HEK293 (cell line): ENCODE results near the gene FHIP1B.

Experiments used
- CTCF ChIA-PET: fragments of 350-600 bp; formaldehyde crosslinking; extraction: SDS; loops from one replicate; lab custom pipeline; 2021; ENCODE audit warnings: antibody characterized with exemption; lab: Yijun Ruan, JAX
- POLR2A ChIA-PET: fragments of 300-600 bp; formaldehyde crosslinking; extraction: SDS; loops from one replicate; lab custom pipeline; 2020; ENCODE audit warnings: antibody characterized with exemption, inconsistent platforms; lab: Yijun Ruan, JAX
- H3K27ac ChIP-seq: fragments of 200-500 bp; sonication (Bioruptor generic); 2 replicates; pipeline ENCODE4 v1.5.1; 2014; ENCODE audit warnings: low read depth, low read length, control low read depth, inconsistent platforms; ENCODE audit errors: extremely low read depth
- H3K36me3 ChIP-seq, 2 experiments: fragments of 200-500 bp in 1 of 2; sonication (Bioruptor generic) in 1 of 2; 1 replicate in 1 of 2; 2 replicates in 1 of 2; pipeline ENCODE4 v1.5.1; 2014 to 2017; ENCODE audit warnings: inconsistent platforms in 2 of 2, low read length in 2 of 2; ENCODE audit not compliant: control insufficient read depth in 2 of 2, insufficient read depth in 1 of 2
- H3K4me1 ChIP-seq: fragments of 200-500 bp; sonication (Bioruptor generic); 2 replicates; pipeline ENCODE4 v1.5.1; 2014; ENCODE audit warnings: mild to moderate bottlenecking, low read length, inconsistent platforms; ENCODE audit not compliant: control insufficient read depth, insufficient read depth
- H3K4me3 ChIP-seq: 2 replicates; pipeline ENCODE4 v1.5.1; 2011; ENCODE audit warnings: low read depth, mild to moderate bottlenecking, control low read depth, low read length, moderate library complexity
- H3K9me3 ChIP-seq: fragments of 200-500 bp; sonication (Bioruptor generic); 2 replicates; pipeline ENCODE4 v1.5.1; 2014; ENCODE audit warnings: low read depth, low read length, inconsistent platforms; ENCODE audit not compliant: control insufficient read depth, insufficient read depth
- BCL11B ChIP-seq: fragments of 450-650 bp; formaldehyde crosslinking; IDR thresholded peaks from 2 replicates; pipeline ENCODE4 v1.5.1; 2016; ENCODE audit warnings: low read depth, missing biosample characterization, missing genetic modification characterization
- KLF1 ChIP-seq: fragments of 450-650 bp; formaldehyde crosslinking; IDR thresholded peaks from 2 replicates; pipeline ENCODE4 v1.5.1; 2016; ENCODE audit warnings: missing biosample characterization, missing genetic modification characterization
- SALL2 ChIP-seq: fragments of 450-650 bp; formaldehyde crosslinking; IDR thresholded peaks from 2 replicates; pipeline ENCODE4 v1.5.0; 2017; ENCODE audit warnings: missing biosample characterization, mild to moderate bottlenecking, missing genetic modification characterization, borderline replicate concordance
- SP7 ChIP-seq: fragments of 450-650 bp; formaldehyde crosslinking; IDR thresholded peaks from 2 replicates; pipeline ENCODE4 v1.5.1; 2016; ENCODE audit warnings: missing biosample characterization, missing genetic modification characterization
- YY1 ChIP-seq: fragments of 450-650 bp; formaldehyde crosslinking; IDR thresholded peaks from 2 replicates; pipeline ENCODE4 v1.5.1; 2018; ENCODE audit warnings: missing biosample characterization, missing genetic modification characterization
- ZBTB21 ChIP-seq: fragments of 450-650 bp; formaldehyde crosslinking; IDR thresholded peaks from 2 replicates; pipeline ENCODE4 v1.5.1; 2017; ENCODE audit warnings: missing biosample characterization, missing genetic modification characterization
- ZBTB44 ChIP-seq: fragments of 450-650 bp; IDR thresholded peaks from 2 replicates; pipeline ENCODE4 v1.5.1; 2018; ENCODE audit warnings: missing biosample characterization, mild to moderate bottlenecking, missing genetic modification characterization
- ZNF121 ChIP-seq: fragments of 450-650 bp; formaldehyde crosslinking; IDR thresholded peaks from 2 replicates; pipeline ENCODE4 v1.5.1; 2016; ENCODE audit warnings: missing biosample characterization, missing genetic modification characterization
- ZNF16 ChIP-seq: fragments of 450-650 bp; formaldehyde crosslinking; IDR thresholded peaks from 2 replicates; pipeline ENCODE4 v1.5.1; 2016; ENCODE audit warnings: low read depth, missing biosample characterization, missing genetic modification characterization
- ZNF174 ChIP-seq: fragments of 450-650 bp; formaldehyde crosslinking; IDR thresholded peaks from 2 replicates; pipeline ENCODE4 v1.5.0; 2017; ENCODE audit warnings: missing biosample characterization, mild to moderate bottlenecking, missing genetic modification characterization
- ZNF211 ChIP-seq: fragments of 450-650 bp; formaldehyde crosslinking; IDR thresholded peaks from 2 replicates; pipeline ENCODE4 v1.5.1; 2016; ENCODE audit warnings: low read depth, missing biosample characterization, missing genetic modification characterization
- ZNF223 ChIP-seq: fragments of 450-650 bp; formaldehyde crosslinking; IDR thresholded peaks from 2 replicates; pipeline ENCODE4 v1.5.1; 2016; ENCODE audit warnings: missing biosample characterization, missing genetic modification characterization
- ZNF362 ChIP-seq: fragments of 450-650 bp; formaldehyde crosslinking; IDR thresholded peaks from 2 replicates; pipeline ENCODE4 v1.5.1; 2016; ENCODE audit warnings: missing biosample characterization, missing genetic modification characterization
- ZNF366 ChIP-seq: fragments of 450-650 bp; formaldehyde crosslinking; conservative IDR thresholded peaks from 2 replicates; pipeline ENCODE4 v1.5.1; 2016; ENCODE audit warnings: missing biosample characterization, missing genetic modification characterization
- ZNF416 ChIP-seq: fragments of 450-650 bp; formaldehyde crosslinking; IDR thresholded peaks from 2 replicates; pipeline ENCODE4 v1.5.1; 2016; ENCODE audit warnings: missing biosample characterization, missing genetic modification characterization
- ZNF473 ChIP-seq: fragments of 450-650 bp; formaldehyde crosslinking; IDR thresholded peaks from 2 replicates; pipeline ENCODE4 v1.5.1; 2017; ENCODE audit warnings: missing biosample characterization, missing genetic modification characterization
- ZNF513 ChIP-seq: fragments of 450-650 bp; IDR thresholded peaks from 2 replicates; pipeline ENCODE4 v1.5.1; 2018; ENCODE audit warnings: missing biosample characterization, missing genetic modification characterization
- ZNF530 ChIP-seq: fragments of 450-650 bp; formaldehyde crosslinking; IDR thresholded peaks from 2 replicates; pipeline ENCODE4 v1.5.1; 2016; ENCODE audit warnings: low read depth, missing biosample characterization, missing genetic modification characterization
- ZNF626 ChIP-seq: fragments of 450-650 bp; sonication (Bioruptor Pico); formaldehyde crosslinking; IDR thresholded peaks from 2 replicates; pipeline ENCODE4 v1.5.1; 2018; ENCODE audit warnings: missing biosample characterization, missing genetic modification characterization, inconsistent platforms
- ZNF664 ChIP-seq: fragments of 450-650 bp; formaldehyde crosslinking; IDR thresholded peaks from 2 replicates; pipeline ENCODE4 v1.5.1; 2016; ENCODE audit warnings: missing biosample characterization, missing genetic modification characterization
- ZNF692 ChIP-seq: fragments of 450-650 bp; formaldehyde crosslinking; IDR thresholded peaks from 2 replicates; pipeline ENCODE4 v1.5.1; 2016; ENCODE audit warnings: missing biosample characterization, missing genetic modification characterization
- ZNF704 ChIP-seq: fragments of 450-650 bp; formaldehyde crosslinking; IDR thresholded peaks from 2 replicates; pipeline ENCODE4 v1.5.1; 2016; ENCODE audit warnings: missing biosample characterization, missing genetic modification characterization
- ZNF768 ChIP-seq: fragments of 450-650 bp; formaldehyde crosslinking; IDR thresholded peaks from 2 replicates; pipeline ENCODE4 v1.5.1; 2018; ENCODE audit warnings: missing biosample characterization, mild to moderate bottlenecking, missing genetic modification characterization
- ZSCAN30 ChIP-seq: fragments of 450-650 bp; IDR thresholded peaks from 2 replicates; pipeline ENCODE4 v1.5.1; 2018; ENCODE audit warnings: missing biosample characterization, mild to moderate bottlenecking, missing genetic modification characterization, moderate library complexity

FHIP1B gene

GRCh38 chr11:6271598-6271997 lies 37.2 kb upstream of the FHIP1B start (continued):
- TF ChIP-seq ZNF416 (tag by site-specific recombination) = no peak
- no peak for TF ChIP-seq KLF1 (tag by site-specific recombination)
- no peak for TF ChIP-seq ZSCAN30 (tag by site-specific recombination)
- TF ChIP-seq ZNF16 (tag by site-specific recombination) = no peak
- no peak for TF ChIP-seq ZNF768
- no peak for TF ChIP-seq ZBTB21 (tag by site-specific recombination)
- no peak for TF ChIP-seq ZNF664
- TF ChIP-seq ZNF530 (tag by site-specific recombination) = no peak
- TF ChIP-seq BCL11B (tag by site-specific recombination) = no peak
- TF ChIP-seq SP7 (tag by site-specific recombination) = no peak
- no peak for TF ChIP-seq ZNF366 (tag by site-specific recombination)
- no peak for TF ChIP-seq ZNF473 (tag by site-specific recombination)
- TF ChIP-seq ZNF211 (tag by site-specific recombination) = no peak
- TF ChIP-seq, all 188 proteins: peak for 0

- CTCF ChIA-PET = interaction anchor here (0.7 to 2.1 kb wide), 2 partner anchors 20 to 173 kb away, joined by 4 to 7 read pairs; no protein-coding TSS in a partner anchor
- POLR2A ChIA-PET = no interaction called here
- H3K4me1 ChIP-seq = no peaks in the 10 kb centered on the region
Observed at GRCh38 chr11:6270584-6271246, 36.3 kb upstream of the FHIP1B start.

GRCh38 chr11:6269994-6270393 lies 35.6 kb upstream of the FHIP1B start:
- Histone ChIP-seq H3K4me3 (no peak overlapping the region), H3K27ac (no peak overlapping the region), H3K4me1 (no peaks in the 10 kb centered on the region), H3K9me3 (no peaks in the 10 kb centered on the region), H3K36me3 (no peaks in the 10 kb centered on the region)
- ChIA-PET POLR2A (no interaction called here), CTCF (interaction anchor here (2.1 kb wide), 1 partner anchor 19 kb away, joined by 7 read pairs; no protein-coding TSS in a partner anchor)
- TF ChIP-seq ZNF174 (tag by site-specific recombination) (no peak), YY1 (tag by site-specific recombination) (no peak), ZNF366 (tag by site-specific recombination) (no peak), ZNF626 (no peak), ZBTB44 (tag by site-specific recombination) (no peak), ZNF223 (no peak), ZNF121 (tag by site-specific recombination) (no peak), SALL2 (tag by site-specific recombination) (no peak), ZNF704 (tag by site-specific recombination) (no peak), ZNF513 (tag by site-specific recombination) (no peak)

More at GRCh38 chr11:6270584-6271246, 36.3 kb upstream of the FHIP1B start:
- H3K27ac ChIP-seq = no peak overlapping the region
- H3K36me3 ChIP-seq = no peaks in the 10 kb centered on the region
- no peak overlapping the region for H3K4me3 ChIP-seq
- no peak for TF ChIP-seq ZNF692 (tag by site-specific recombination)
- TF ChIP-seq ZNF362 (tag by site-specific recombination) = no peak
- TF ChIP-seq, all 188 proteins: peak for 0
- H3K9me3 ChIP-seq = no peaks in the 10 kb centered on the region
